B cell (primary cell): ENCODE data around the gene JMJD8. TPM values are rescaled to one million over a fixed set of nuclear protein-coding genes. Genes with fewer than 3 reads are reported as not detected.
A peak's percentile ranks its signal among the peaks of the same experiment; 100 is the strongest.

Experiments
- ATAC-seq: fragments of 200-7000 bp; cut with Tn5 transposase; one replicate; pipeline ENCODE4 v1.10.0; 2021; ENCODE audit warnings: low read depth, mild to moderate bottlenecking, moderate number of reproducible peaks, moderate library complexity
- CTCF ChIA-PET: fragments of 350-600 bp; sonication (Branson Sonifier 250); formaldehyde crosslinking; loops from one replicate; lab custom pipeline; 2021; ENCODE audit warnings: antibody characterized with exemption, inconsistent platforms; lab: Charles Lee
- POLR2A ChIA-PET: fragments of 350-600 bp; sonication (Branson Sonifier 250); formaldehyde crosslinking; loops from one replicate; lab custom pipeline; 2021; ENCODE audit warnings: antibody characterized with exemption; lab: Charles Lee
- DNase-seq: peaks from one replicate; pipeline ENCODE4 v3.0.0; 2013
- H2AFZ ChIP-seq: 2 replicates; pipeline ENCODE4 v1.6.1; 2012; ENCODE audit warnings: mild to moderate bottlenecking, low read depth, low read length; ENCODE audit not compliant: insufficient read depth, poor library complexity, severe bottlenecking
- H3K27ac ChIP-seq, 2 donors: 1 replicate in 1 of 2; 2 replicates in 1 of 2; pipeline ENCODE4 v1.5.1; 2012 to 2013; ENCODE audit warnings: low read length in 2 of 2, mild to moderate bottlenecking in 2 of 2, moderate library complexity in 1 of 2
- H3K27me3 ChIP-seq, 4 experiments: fragments of 200-600 bp in 1 of 4; sonication (generic) in 1 of 4; replicated peaks in 1 of 4; 1 replicate in 2 of 4; 2 replicates in 2 of 4; pipeline versions ENCODE4 v1.6.1 to v1.7.0; 2013 to 2016; ENCODE audit warnings: low read length in 3 of 4, mild to moderate bottlenecking in 2 of 4, mixed read lengths in 1 of 4, moderate library complexity in 1 of 4; ENCODE audit not compliant: insufficient read depth in 4 of 4, control insufficient read depth in 3 of 4; ENCODE audit errors: control extremely low read depth in 1 of 4
- H3K36me3 ChIP-seq, 2 experiments: replicated peaks in 1 of 2; 1 replicate in 1 of 2; 2 replicates in 1 of 2; pipeline versions ENCODE4 v1.6.1 to v1.7.1; 2013; ENCODE audit warnings: low read length in 1 of 2; ENCODE audit not compliant: insufficient read depth in 2 of 2, control insufficient read depth in 1 of 2; ENCODE audit errors: control extremely low read depth in 1 of 2, extremely low read depth in 1 of 2
- H3K4me1 ChIP-seq, 2 donors: fragments of 200-600 bp in 1 of 2; sonication (generic) in 1 of 2; 1 replicate in 1 of 2; 2 replicates in 1 of 2; pipeline versions ENCODE4 v1.5.1 to v1.6.1; 2013 to 2017; ENCODE audit warnings: low read length in 2 of 2; ENCODE audit not compliant: control insufficient read depth in 2 of 2, insufficient read depth in 2 of 2
- H3K4me2 ChIP-seq: replicated peaks from 2 replicates; pipeline ENCODE3; 2012; ENCODE audit warnings: mild to moderate bottlenecking, low read depth, low read length; ENCODE audit not compliant: poor library complexity, severe bottlenecking
- H3K4me3 ChIP-seq, 5 experiments: fragments of 200-600 bp in 1 of 5; sonication (generic) in 1 of 5; 1 replicate in 3 of 5; 2 replicates in 2 of 5; pipeline versions ENCODE4 v1.5.1 to v1.7.0; 2011 to 2016; ENCODE audit warnings: low read length in 4 of 5, mild to moderate bottlenecking in 4 of 5, low read depth in 2 of 5, control low read depth in 1 of 5, moderate library complexity in 1 of 5; ENCODE audit not compliant: insufficient read depth in 1 of 5; ENCODE audit errors: control extremely low read depth in 1 of 5, extremely low read depth in 1 of 5
- H3K79me2 ChIP-seq: fragments of 200-600 bp; sonication (generic); one replicate; pipeline ENCODE4 v1.6.0; 2016; ENCODE audit warnings: low read length; ENCODE audit not compliant: control insufficient read depth, insufficient read depth
- H3K9ac ChIP-seq: fragments of 200-600 bp; sonication (generic); 2 replicates; pipeline ENCODE4 v1.6.1; 2017; ENCODE audit warnings: mild to moderate bottlenecking, low read length, moderate library complexity
- H3K9me3 ChIP-seq, 3 donors: one replicate each; pipeline versions ENCODE4 v1.6.1 to v1.7.1; 2013; ENCODE audit warnings: low read length in 2 of 3; ENCODE audit not compliant: control insufficient read depth in 2 of 3, insufficient read depth in 1 of 3; ENCODE audit errors: control extremely low read depth in 1 of 3
- H4K20me1 ChIP-seq: 2 replicates; pipeline ENCODE4 v1.6.0; 2012; ENCODE audit warnings: mild to moderate bottlenecking, low read length; ENCODE audit not compliant: insufficient read depth, control insufficient read depth, poor library complexity, severe bottlenecking
- H3K27ac Mint-ChIP-seq: one replicate; pipeline ENCODE4 v1.8.0; 2021; ENCODE audit warnings: mixed read lengths
- H3K27me3 Mint-ChIP-seq: one replicate; pipeline ENCODE4 v1.8.0; 2021; ENCODE audit warnings: mixed read lengths
- H3K4me1 Mint-ChIP-seq: one replicate; pipeline ENCODE4 v1.8.0; 2021; ENCODE audit warnings: mixed read lengths
- H3K4me3 Mint-ChIP-seq: one replicate; pipeline ENCODE4 v1.8.0; 2021; ENCODE audit warnings: mixed read lengths
- H3K9me3 Mint-ChIP-seq: one replicate; pipeline ENCODE4 v1.8.0; 2022; ENCODE audit warnings: mixed read lengths; ENCODE audit not compliant: insufficient read depth
- EZH2 ChIP-seq: IDR thresholded peaks from 2 replicates; pipeline ENCODE4 v1.6.1; 2012; ENCODE audit warnings: borderline replicate concordance, low read depth, mild to moderate bottlenecking, moderate library complexity, low read length; ENCODE audit not compliant: insufficient read depth, poor library complexity, severe bottlenecking
- WGBS: methylation state at CpG from one replicate; pipeline ENCODE4 v1.1.5; 2013; ENCODE audit warnings: missing lambda C conversion rate; ENCODE audit not compliant: insufficient coverage; 5-methylcytosine and 5-hydroxymethylcytosine counted together
- intact Hi-C: fragments of 100-400 bp; cut with micrococcal nuclease; formaldehyde crosslinking; loops from one replicate; pipeline ENCODE4 v1.10.0; 2022
- polyA plus RNA-seq: library from polyadenylated mRNA; depleted of rRNA; stranded (reverse); fragments of >200 nt; gene quantifications from 2 replicates; pipeline ENCODE4 v1.2.3, GENCODE V29; 2012
- total RNA-seq, 2 donors: library from RNA; stranded (reverse); fragments of 120-200 nt in 1 of 2; gene quantifications; 1 replicate in 1 of 2; 2 replicates in 1 of 2; pipeline versions ENCODE4 v1.2.3 to v1.2.4, GENCODE V29; 2013 to 2022
- TF ChIP-seq, protein P1 (sequence below): fragments of 200-600 bp; IDR thresholded peaks from one replicate; pipeline ENCODE4 v1.8.0; 2022; ENCODE audit warnings: antibody characterized with exemption, mild to moderate bottlenecking

JMJD8 gene
- total and polyA plus RNA-seq, 2 donors (not counting 1 experiment from before 2014, with no cell fraction given): 46.3 to 69.3 TPM

DNA sequence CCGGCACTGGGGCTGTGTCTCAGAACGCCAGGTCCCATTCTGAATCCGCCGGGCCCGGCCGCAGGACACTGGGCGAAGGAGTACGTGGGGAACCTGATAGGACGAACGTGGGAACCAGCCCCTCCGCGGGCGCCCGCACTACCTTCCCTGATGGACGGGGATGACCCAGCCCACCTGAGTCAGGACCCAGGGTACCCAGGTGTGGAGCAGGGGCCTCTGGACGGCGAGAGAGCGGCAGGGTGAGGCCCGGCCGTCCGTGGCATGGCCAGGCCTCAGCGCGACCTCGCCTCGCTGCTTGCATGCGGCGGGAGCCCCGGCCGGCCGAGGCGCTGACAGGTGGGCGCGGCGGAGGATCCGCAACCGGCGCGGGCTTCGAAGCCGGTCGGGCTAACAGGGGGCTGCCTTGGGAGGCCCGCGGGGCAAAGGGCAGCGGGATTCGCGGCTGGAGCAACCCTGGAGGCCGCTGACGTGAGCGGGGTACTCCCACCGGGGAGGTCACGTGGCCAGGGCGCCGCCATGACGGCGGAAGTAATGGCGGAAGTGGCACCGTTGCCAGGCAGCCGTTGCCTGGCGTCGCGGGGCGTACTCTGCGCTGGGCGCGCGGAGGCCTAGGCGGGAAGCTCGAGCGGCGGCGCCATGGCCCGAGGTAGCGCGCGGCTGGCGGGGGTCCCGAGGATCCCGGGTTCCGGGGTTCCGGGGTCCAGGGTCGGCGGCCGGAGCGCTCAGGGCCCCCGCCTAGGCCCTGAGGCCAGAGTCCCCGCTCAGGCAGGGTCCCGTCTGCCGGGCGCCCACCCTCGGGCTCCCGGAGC is 35.1 kb downstream of the JMJD8 start, which contains the start of gene WDR90:
Gene WDR90, plus strand, starts transcription at position 585 of the 809 bp plus-strand sequence. Its CDS starts 52 bp downstream, at position 637.
- Histone ChIP-seq H3K36me3 (no peaks in the 10 kb centered on the region), H3K4me2 (peak within 1 kb of the TSS; percentile 92), H3K27ac (peak within 1 kb of the TSS; percentile 79 to 90), H3K79me2 (peaks cover 8% of the 10 kb centered on the region), H3K9me3 (peaks cover 0 to 2% (median 0%) of the 10 kb centered on the region in 3 donors), H3K27me3 (no peaks in the 10 kb centered on the region), H3K4me1 (peaks cover 15 to 20% of the 10 kb centered on the region in 2 donors), H3K9ac (peak within 1 kb of the TSS; percentile 71), H2AFZ (peak within 1 kb of the TSS; percentile 92), H3K4me3 (peak within 1 kb of the TSS; percentile 27 to 76 (median 67)), H4K20me1 (peaks cover 8% of the 10 kb centered on the region)
- peak; percentile 94 for DNase-seq
- ChIA-PET POLR2A (interaction anchor here (0.6 to 1.0 kb wide), 3 partner anchors 12 to 1058 kb away, joined by 4 to 6 read pairs (median 5); no protein-coding TSS in a partner anchor), CTCF (interaction anchor here (0.6 to 1.4 kb wide), 4 partner anchors 11 to 442 kb away, joined by 4 to 6 read pairs (median 4); partner anchors contain the start of gene METTL26)
- under 1% methylated on average over 91 of the region's 91 CpGs for WGBS
- Mint-ChIP-seq H3K9me3 (no peaks in the 10 kb centered on the region), H3K4me3 (peak within 1 kb of the TSS; percentile 84), H3K27ac (peak within 1 kb of the TSS; percentile 86), H3K4me1 (peaks cover 19% of the 10 kb centered on the region), H3K27me3 (no peaks in the 10 kb centered on the region)
- intact Hi-C loops: loop anchor here (1.0 to 2.0 kb wide), 6 partner anchors 8 to 60 kb away; partner anchors contain the start of genes JMJD8, MCRIP2 and METTL26
- ATAC-seq: peak; percentile 87
- TF ChIP-seq, protein P1, sequence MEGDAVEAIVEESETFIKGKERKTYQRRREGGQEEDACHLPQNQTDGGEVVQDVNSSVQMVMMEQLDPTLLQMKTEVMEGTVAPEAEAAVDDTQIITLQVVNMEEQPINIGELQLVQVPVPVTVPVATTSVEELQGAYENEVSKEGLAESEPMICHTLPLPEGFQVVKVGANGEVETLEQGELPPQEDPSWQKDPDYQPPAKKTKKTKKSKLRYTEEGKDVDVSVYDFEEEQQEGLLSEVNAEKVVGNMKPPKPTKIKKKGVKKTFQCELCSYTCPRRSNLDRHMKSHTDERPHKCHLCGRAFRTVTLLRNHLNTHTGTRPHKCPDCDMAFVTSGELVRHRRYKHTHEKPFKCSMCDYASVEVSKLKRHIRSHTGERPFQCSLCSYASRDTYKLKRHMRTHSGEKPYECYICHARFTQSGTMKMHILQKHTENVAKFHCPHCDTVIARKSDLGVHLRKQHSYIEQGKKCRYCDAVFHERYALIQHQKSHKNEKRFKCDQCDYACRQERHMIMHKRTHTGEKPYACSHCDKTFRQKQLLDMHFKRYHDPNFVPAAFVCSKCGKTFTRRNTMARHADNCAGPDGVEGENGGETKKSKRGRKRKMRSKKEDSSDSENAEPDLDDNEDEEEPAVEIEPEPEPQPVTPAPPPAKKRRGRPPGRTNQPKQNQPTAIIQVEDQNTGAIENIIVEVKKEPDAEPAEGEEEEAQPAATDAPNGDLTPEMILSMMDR: no peak
- no peak for TF ChIP-seq EZH2
